Right lobe of liver (tissue), 6 donors: ENCODE measurements around the gene ARMC7. TPM values are rescaled to one million over a fixed set of nuclear protein-coding genes. Genes with fewer than 3 reads are reported as not detected.
A peak's percentile ranks its signal among the peaks of the same experiment; 100 is the strongest.

Experiments
- ATAC-seq, 4 donors: fragments of 200-7000 bp; cut with Tn5 transposase; one replicate each; pipeline ENCODE4 v1.9.1; 2020; ENCODE audit warnings: mild to moderate bottlenecking in 4 of 4, moderate library complexity in 4 of 4
- DNase-seq, 3 donors: peaks; one replicate each; pipeline ENCODE4 v3.0.0-alpha.2; 2020
- H3K27ac ChIP-seq, 3 donors: fragments of 200-600 bp; one replicate each; pipeline ENCODE4 v1.8.0; 2022
- H3K27me3 ChIP-seq, 2 donors: fragments of 200-600 bp; one replicate each; pipeline ENCODE4 v1.8.0; 2022
- H3K36me3 ChIP-seq, 4 donors: fragments of 200-600 bp; sonication (generic) in 1 of 4; one replicate each; pipeline versions ENCODE4 v1.5.1 to v1.8.0; 2017 to 2022; ENCODE audit warnings: control low read depth in 1 of 4
- H3K4me1 ChIP-seq, 4 donors: fragments of 200-600 bp; sonication (generic) in 1 of 4; one replicate each; pipeline versions ENCODE4 v1.5.1 to v1.8.0; 2017 to 2022; ENCODE audit warnings: control low read depth in 1 of 4
- H3K4me3 ChIP-seq, 3 donors: fragments of 200-600 bp; one replicate each; pipeline ENCODE4 v1.8.0; 2022
- H3K9me3 ChIP-seq, 4 donors: fragments of 200-600 bp; sonication (generic) in 1 of 4; one replicate each; pipeline versions ENCODE4 v1.5.1 to v1.8.0; 2017 to 2022; ENCODE audit warnings: control low read depth in 1 of 4
- POLR2A ChIP-seq: fragments of 450-650 bp; IDR thresholded peaks from one replicate; pipeline ENCODE4 v1.6.1; 2017; ENCODE audit warnings: antibody characterized with exemption, mild to moderate bottlenecking
- WGBS: methylation state at CpG from one replicate; pipeline ENCODE4 v1.1.6; 2018; ENCODE audit warnings: low coverage, low lambda C conversion rate; ENCODE audit not compliant: insufficient coverage; ENCODE audit errors: missing lambda C conversion rate; 5-methylcytosine and 5-hydroxymethylcytosine counted together
- intact Hi-C, 2 donors: fragments of 100-400 bp; cut with DNase I; formaldehyde crosslinking; loops; one replicate each; pipeline versions ENCODE4 v1.11.2 to v1.14.1; 2022
- total RNA-seq, 6 experiments: library from RNA; depleted of rRNA in 2 of 6; stranded (reverse); fragments of >200 nt in 2 of 6; fragmentation: NEBNext Ultra II Directional in 3 of 6; extraction: Animal tissue kit (Norgen Biotek cat#: 25700) in 3 of 6; gene quantifications; one replicate each; pipeline versions ENCODE4 v1.1.0 to v1.2.4, GENCODE V29; 2016 to 2023
- TF ChIP-seq, protein P1 (sequence below), 4 donors: fragments of 200-600 bp in 3 of 4; fragments of 450-650 bp in 1 of 4; IDR thresholded peaks; one replicate each; pipeline versions ENCODE4 v1.5.1 to v1.8.0; 2016 to 2022; ENCODE audit warnings: antibody characterized with exemption in 4 of 4, mild to moderate bottlenecking in 2 of 4
- donor health status: DM: no; HTN: yes; CAD: no.
- donor health status: DM: no; HTN: no; CAD: no.
- donor health status: DM: no; HTN: no; CAD: no.
- donor health status: DM: no; HTN: yes; CAD: no.
- donor health status: DM: no; HTN: yes; CAD: no.

ARMC7 gene
- total RNA-seq, 6 experiments from 2014 or later, result 4.7 to 6.3 (median 5.3) TPM

GRCh38 chr17:75113798-75114551 is 4.2 kb downstream of the ARMC7 start:
- Histone ChIP-seq H3K4me1 (peaks cover 0 to 29% (median 5%) of the 10 kb centered on the region in 4 donors), H3K36me3 (no peaks in the 10 kb centered on the region), H3K9me3 (no peaks in the 10 kb centered on the region), H3K4me3 (peak overlapping the region; percentile 38 to 49 (median 43)), H3K27me3 (no peaks in the 10 kb centered on the region), H3K27ac (peak overlapping the region; percentile 62 to 78 (median 62))
- under 1% methylated on average over 15 of the region's 22 CpGs for WGBS
- TF ChIP-seq, protein P1, sequence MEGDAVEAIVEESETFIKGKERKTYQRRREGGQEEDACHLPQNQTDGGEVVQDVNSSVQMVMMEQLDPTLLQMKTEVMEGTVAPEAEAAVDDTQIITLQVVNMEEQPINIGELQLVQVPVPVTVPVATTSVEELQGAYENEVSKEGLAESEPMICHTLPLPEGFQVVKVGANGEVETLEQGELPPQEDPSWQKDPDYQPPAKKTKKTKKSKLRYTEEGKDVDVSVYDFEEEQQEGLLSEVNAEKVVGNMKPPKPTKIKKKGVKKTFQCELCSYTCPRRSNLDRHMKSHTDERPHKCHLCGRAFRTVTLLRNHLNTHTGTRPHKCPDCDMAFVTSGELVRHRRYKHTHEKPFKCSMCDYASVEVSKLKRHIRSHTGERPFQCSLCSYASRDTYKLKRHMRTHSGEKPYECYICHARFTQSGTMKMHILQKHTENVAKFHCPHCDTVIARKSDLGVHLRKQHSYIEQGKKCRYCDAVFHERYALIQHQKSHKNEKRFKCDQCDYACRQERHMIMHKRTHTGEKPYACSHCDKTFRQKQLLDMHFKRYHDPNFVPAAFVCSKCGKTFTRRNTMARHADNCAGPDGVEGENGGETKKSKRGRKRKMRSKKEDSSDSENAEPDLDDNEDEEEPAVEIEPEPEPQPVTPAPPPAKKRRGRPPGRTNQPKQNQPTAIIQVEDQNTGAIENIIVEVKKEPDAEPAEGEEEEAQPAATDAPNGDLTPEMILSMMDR (IDR thresholded peaks at IDR 0.05), result peak; percentile 94 to 98 (median 98)
- TF ChIP-seq POLR2A, result no peak
- ATAC-seq (peak; percentile 78 to 87 (median 82)), DNase-seq (peak; percentile 83 to 89 (median 84))
- intact Hi-C loops, result loop anchor here (10.0 kb wide), 2 partner anchors 49 to 91 kb away; partner anchors contain the start of gene NUP85 (in 1 of the 2)

GRCh38 chr17:75114552-75115314 is 5.0 kb downstream of the ARMC7 start:
- TF ChIP-seq, protein P1 (IDR thresholded peaks at IDR 0.05), result no peak
- no peak for TF ChIP-seq POLR2A
- intact Hi-C loops, result loop anchor here (10.0 kb wide), 2 partner anchors 50 to 90 kb away; partner anchors contain the start of gene NUP85 (in 1 of the 2)
- Histone ChIP-seq H3K27me3 (no peaks in the 10 kb centered on the region), H3K9me3 (no peaks in the 10 kb centered on the region), H3K36me3 (no peaks in the 10 kb centered on the region), H3K4me1 (peaks cover 0 to 23% (median 2%) of the 10 kb centered on the region in 4 donors), H3K4me3 (peak overlapping the region; percentile 38 to 49 (median 43)), H3K27ac (peak overlapping the region; percentile 62 to 78 (median 62))
- DNase-seq (no peak), ATAC-seq (no peak)
- WGBS, result 38% methylated on average over 13 of the region's 19 CpGs

GRCh38 chr17:75115555-75115954 is 5.8 kb downstream of the ARMC7 start:
- TF ChIP-seq POLR2A, result no peak
- TF ChIP-seq, protein P1 (IDR thresholded peaks at IDR 0.05), result no peak
- peaks cover 0 to 21% (median 2%) of the 10 kb centered on the region in 4 donors for H3K4me1 ChIP-seq
- DNase-seq, result no peak
- no peaks in the 10 kb centered on the region for H3K9me3 ChIP-seq
- no peak overlapping the region for H3K4me3 ChIP-seq
- no peaks in the 10 kb centered on the region for H3K36me3 ChIP-seq
- intact Hi-C loops, result loop anchor here (10.0 kb wide), 2 partner anchors 51 to 89 kb away; partner anchors contain the start of gene NUP85 (in 1 of the 2)
- H3K27ac ChIP-seq, result no peak overlapping the region
- no peaks in the 10 kb centered on the region for H3K27me3 ChIP-seq
- no peak for ATAC-seq

GRCh38 chr17:75116737-75117136 is 7.0 kb downstream of the ARMC7 start:
- 41% methylated on average over 4 of the region's 9 CpGs for WGBS
- TF ChIP-seq, protein P1 (IDR thresholded peaks at IDR 0.05), result no peak
- TF ChIP-seq POLR2A, result no peak
- DNase-seq (no peak), ATAC-seq (no peak)
- intact Hi-C loops, result loop anchor here (10.0 kb wide), 2 partner anchors 52 to 88 kb away; partner anchors contain the start of gene NUP85 (in 1 of the 2)
- Histone ChIP-seq H3K36me3 (no peaks in the 10 kb centered on the region), H3K9me3 (no peaks in the 10 kb centered on the region), H3K4me1 (peaks cover 0 to 16% (median 2%) of the 10 kb centered on the region in 4 donors), H3K27ac (no peak overlapping the region), H3K27me3 (no peaks in the 10 kb centered on the region), H3K4me3 (no peak overlapping the region)
